IMR-90 (cell line): ENCODE data around the gene TRIM4. TPM values are rescaled to one million over a fixed set of nuclear protein-coding genes. Genes with fewer than 3 reads are reported as not detected.

Experiments
- ATAC-seq: fragments of 200-7000 bp; cut with Tn5 transposase; 2 replicates; pipeline ENCODE4 v1.9.1; 2020; ENCODE audit warnings: low read depth, mild to moderate bottlenecking, moderate library complexity
- BruUV-seq: library from RNA; stranded (reverse); fragments of 400-500 nt; replicated peaks from 2 replicates; lab custom pipeline; 2021; lab: Mats Ljungman, UMichigan
- CTCF ChIA-PET: fragments of 300-600 bp; formaldehyde crosslinking; extraction: SDS; loops from one replicate; lab custom pipeline; 2021; ENCODE audit warnings: antibody characterized with exemption; lab: Yijun Ruan, JAX
- POLR2A ChIA-PET: fragments of 300-600 bp; sonication (Branson Sonifier 250); formaldehyde crosslinking; loops from one replicate; lab custom pipeline; 2022; ENCODE audit warnings: antibody characterized with exemption; ENCODE audit not compliant: unreplicated experiment; lab: Charles Lee
- DNase-seq: peaks from one replicate; pipeline ENCODE4 v3.0.0; 2013
- H2AFZ ChIP-seq: replicated peaks from 2 replicates; pipeline ENCODE3; 2013; ENCODE audit warnings: low read length, mild to moderate bottlenecking; ENCODE audit not compliant: poor library complexity
- H2AK5ac ChIP-seq: 2 replicates; pipeline ENCODE4 v1.6.1; 2013; ENCODE audit warnings: low read depth, low read length, inconsistent platforms
- H2AK9ac ChIP-seq: replicated peaks from 2 replicates; pipeline ENCODE3; 2013; ENCODE audit warnings: mild to moderate bottlenecking, low read depth, low read length, moderate library complexity; ENCODE audit not compliant: poor library complexity
- H2BK120ac ChIP-seq: 2 replicates; pipeline ENCODE4 v1.6.1; 2013; ENCODE audit warnings: low read depth, low read length, inconsistent platforms
- H2BK15ac ChIP-seq: 3 replicates; pipeline ENCODE4 v1.6.1; 2013; ENCODE audit warnings: low read depth, low read length, inconsistent platforms
- H2BK20ac ChIP-seq: 2 replicates; pipeline ENCODE4 v1.6.1; 2013; ENCODE audit warnings: low read depth, mild to moderate bottlenecking, inconsistent platforms, low read length, moderate library complexity
- H2BK5ac ChIP-seq: 2 replicates; pipeline ENCODE4 v1.6.1; 2013; ENCODE audit warnings: mild to moderate bottlenecking, low read depth, low read length, inconsistent platforms; ENCODE audit not compliant: poor library complexity, severe bottlenecking
- H3K14ac ChIP-seq: replicated peaks from 2 replicates; pipeline ENCODE4 v1.6.1; 2013; ENCODE audit warnings: low read depth, low read length, inconsistent platforms
- H3K18ac ChIP-seq: 2 replicates; pipeline ENCODE4 v1.6.1; 2013; ENCODE audit warnings: low read depth, low read length, control low read depth
- H3K23ac ChIP-seq: 2 replicates; pipeline ENCODE4 v1.6.1; 2013; ENCODE audit warnings: low read depth, low read length, inconsistent platforms
- H3K27ac ChIP-seq: 2 replicates; pipeline ENCODE4 v1.5.1; 2013; ENCODE audit warnings: mild to moderate bottlenecking, control low read depth, low read length; ENCODE audit not compliant: insufficient read depth
- H3K27me3 ChIP-seq: 2 replicates; pipeline ENCODE4 v1.6.1; 2013; ENCODE audit warnings: low read length; ENCODE audit not compliant: control insufficient read depth, insufficient read depth
- H3K36me3 ChIP-seq: 2 replicates; pipeline ENCODE4 v1.6.1; 2013; ENCODE audit warnings: low read length, mixed read lengths; ENCODE audit not compliant: control insufficient read depth, insufficient read depth
- H3K4ac ChIP-seq: 2 replicates; pipeline ENCODE4 v1.6.1; 2013; ENCODE audit warnings: low read depth, low read length, inconsistent platforms
- H3K4me1 ChIP-seq: 2 replicates; pipeline ENCODE4 v1.6.1; 2013; ENCODE audit warnings: low read length, mixed read lengths; ENCODE audit not compliant: control insufficient read depth, insufficient read depth
- H3K4me2 ChIP-seq: 2 replicates; pipeline ENCODE4 v1.6.1; 2013; ENCODE audit warnings: low read depth, mild to moderate bottlenecking, control low read depth, low read length, moderate library complexity
- H3K4me3 ChIP-seq: 2 replicates; pipeline ENCODE4 v1.5.1; 2013; ENCODE audit warnings: low read depth, mild to moderate bottlenecking, control low read depth, low read length, moderate library complexity; ENCODE audit not compliant: insufficient read depth
- H3K56ac ChIP-seq: 2 replicates; pipeline ENCODE4 v1.6.1; 2013; ENCODE audit warnings: low read length, inconsistent platforms; ENCODE audit not compliant: insufficient read depth; ENCODE audit errors: extremely low read depth
- H3K79me1 ChIP-seq, 2 experiments: 2 replicates each; pipeline ENCODE4 v1.6.1; 2013; ENCODE audit warnings: low read length in 2 of 2, inconsistent platforms in 1 of 2, low read depth in 1 of 2
- H3K9ac ChIP-seq: 2 replicates; pipeline ENCODE4 v1.6.1; 2013; ENCODE audit warnings: low read depth, low read length, control low read depth
- H3K9me1 ChIP-seq: 2 replicates; pipeline ENCODE4 v1.6.1; 2013; ENCODE audit warnings: low read length, inconsistent platforms; ENCODE audit not compliant: insufficient read depth
- H3K9me3 ChIP-seq: 2 replicates; pipeline ENCODE4 v1.6.1; 2013; ENCODE audit warnings: low read length; ENCODE audit not compliant: control insufficient read depth, insufficient read depth
- H4K20me1 ChIP-seq: 2 replicates; pipeline ENCODE4 v1.6.1; 2013; ENCODE audit warnings: low read length, inconsistent platforms; ENCODE audit not compliant: insufficient read depth
- H4K5ac ChIP-seq: 2 replicates; pipeline ENCODE4 v1.6.1; 2013; ENCODE audit warnings: mild to moderate bottlenecking, low read depth, low read length, control low read depth
- H4K8ac ChIP-seq, 2 experiments: 2 replicates each; pipeline ENCODE4 v1.6.1; 2013; ENCODE audit warnings: low read depth in 2 of 2, low read length in 2 of 2, control low read depth in 1 of 2, inconsistent platforms in 1 of 2
- H4K91ac ChIP-seq: 2 replicates; pipeline ENCODE4 v1.6.1; 2013; ENCODE audit warnings: low read depth, low read length, inconsistent platforms; ENCODE audit not compliant: insufficient read depth
- CEBPB ChIP-seq: IDR thresholded peaks from 2 replicates; pipeline ENCODE4 v1.6.1; 2012; ENCODE audit warnings: low read depth, low read length, improper control_type of control experiment
- CHD1 ChIP-seq: IDR thresholded peaks from 2 replicates; pipeline ENCODE4 v1.6.1; 2012; ENCODE audit warnings: low read depth, low read length, improper control_type of control experiment
- RAD21 ChIP-seq: IDR thresholded peaks from 2 replicates; pipeline ENCODE4 v1.6.1; 2012; ENCODE audit warnings: low read length, improper control_type of control experiment
- RFX5 ChIP-seq: IDR thresholded peaks from 2 replicates; pipeline ENCODE4 v1.8.0; 2012; ENCODE audit warnings: low read depth, mild to moderate bottlenecking, low read length, moderate library complexity
- SMC3 ChIP-seq: fragments of 150-350 bp; IDR thresholded peaks from 2 replicates; pipeline ENCODE4 v1.6.1; 2016; ENCODE audit warnings: low read depth, mild to moderate bottlenecking, antibody characterized with exemption, low read length, moderate library complexity
- WGBS, 2 experiments: methylation state at CpG; one replicate each; pipeline versions ENCODE4 v1.1.5 to v1.1.7; 2013; ENCODE audit warnings: missing lambda C conversion rate in 2 of 2; ENCODE audit not compliant: insufficient read length in 1 of 2; ENCODE audit errors: extremely low coverage in 2 of 2; 5-methylcytosine and 5-hydroxymethylcytosine counted together
- dilution Hi-C: fragments of 300-500 bp; cut with HindIII; formaldehyde crosslinking; loops from one replicate; pipeline ENCODE4 v1.14.3; 2018; ENCODE audit warnings: low sequenced_read_pairs; ENCODE audit not compliant: unreplicated experiment
- in situ Hi-C: fragments of 300-500 bp; cut with MboI; formaldehyde crosslinking; loops from 3 replicates; pipeline ENCODE4 v1.14.3; 2019; ENCODE audit warnings: low sequenced_read_pairs, inconsistent platforms, mixed read lengths
- intact Hi-C: fragments of 100-400 bp; cut with micrococcal nuclease; formaldehyde crosslinking; loops from 2 replicates; pipeline ENCODE4 v1.10.0; 2022
- polyA plus RNA-seq, 3 experiments: library from polyadenylated mRNA; depleted of rRNA; stranded (reverse); fragments of >200 nt; gene quantifications; 2 replicates each; pipeline ENCODE4 v1.2.3, GENCODE V29; 2012; ENCODE audit warnings: low replicate concordance in 1 of 3
- total RNA-seq: library from RNA; depleted of rRNA; stranded (reverse); fragments of >200 nt; gene quantifications from 2 replicates; pipeline ENCODE4 v1.2.3, GENCODE V29; 2012

Gene TRIM4
- total and polyA plus RNA-seq, 2 of the 4 experiments (the other 2 are of a cell fraction), result 10.6 to 13.4 TPM

DNA sequence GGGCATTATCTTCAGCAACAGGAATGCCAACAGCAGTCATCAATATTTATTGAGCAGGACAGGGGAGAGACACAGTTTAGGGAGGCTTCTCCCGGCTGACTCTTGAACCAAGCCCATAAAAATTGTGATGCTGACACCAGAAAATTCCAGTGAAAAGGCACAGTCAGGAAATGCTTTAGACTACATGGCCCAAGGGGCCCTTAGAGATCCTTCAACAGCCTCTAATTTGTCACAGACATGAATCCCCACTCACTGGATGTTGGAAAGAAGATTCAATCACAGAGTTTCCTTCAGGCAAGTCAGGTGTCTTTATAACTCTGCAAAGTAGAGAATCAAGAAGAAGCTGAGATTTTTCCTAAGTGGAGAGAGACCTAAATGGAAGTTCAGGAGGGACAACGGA lies 8.9 kb upstream of the TRIM4 start:
- BruUV-seq, result no TSS peak
- Histone ChIP-seq H3K27ac (no peak overlapping the region), H3K4ac (no peak overlapping the region), H3K14ac (no peak overlapping the region), H4K20me1 (no peaks in the 10 kb centered on the region), H4K91ac (no peak overlapping the region), H4K8ac (no peak overlapping the region), H2AFZ (no peak overlapping the region), H3K18ac (no peak overlapping the region), H3K56ac (no peak overlapping the region), H3K9me3 (no peaks in the 10 kb centered on the region), H3K9me1 (no peaks in the 10 kb centered on the region), H2AK5ac (no peak overlapping the region), H3K4me3 (no peak overlapping the region), H3K36me3 (no peaks in the 10 kb centered on the region), H3K4me2 (no peak overlapping the region), H3K27me3 (peaks cover 19% of the 10 kb centered on the region), H2BK120ac (no peak overlapping the region), H4K5ac (no peak overlapping the region), H2BK5ac (no peak overlapping the region), H3K23ac (no peak overlapping the region), H3K79me1 (no peaks in the 10 kb centered on the region), H2BK15ac (no peak overlapping the region), H2AK9ac (no peak overlapping the region), H3K9ac (no peak overlapping the region), H2BK20ac (no peak overlapping the region), H3K4me1 (no peaks in the 10 kb centered on the region)
- in situ Hi-C loops, result no loop called here
- POLR2A ChIA-PET, result no interaction called here
- no CpG with 5 or more reads among the region's 2 CpGs for WGBS, 2 experiments
- intact Hi-C loops, result loop anchor here (10.0 kb wide), 1 partner anchor 127 kb away; no protein-coding TSS in a partner anchor
- CTCF ChIA-PET, result no interaction called here
- no peak for DNase-seq
- dilution Hi-C loops, result no loop called here
- no peak for TF ChIP-seq RAD21
- TF ChIP-seq CEBPB, result no peak
- no peak for TF ChIP-seq CHD1
- no peak for TF ChIP-seq RFX5
- TF ChIP-seq SMC3, result no peak
- no peak for ATAC-seq
